Measurements from ENCODE around the gene PNKD.
A peak's percentile ranks its signal among the peaks of the same experiment; 100 is the strongest.

The PNKD gene

GRCh38 chr2:218273908-218274249 is 3.6 kb downstream of the PNKD start:
- DNase-seq, result no peak

GRCh38 chr2:218274586-218274985 is 4.3 kb downstream of the PNKD start:
- DNase-seq, result no peak

- DNase-seq, result no peak
Observed at GRCh38 chr2:218275371-218276072, 5.2 kb downstream of the PNKD start.

GRCh38 chr2:218276986-218277755 is 6.9 kb downstream of the PNKD start:
- no peak for DNase-seq

- DNase-seq, result no peak
Observed at GRCh38 chr2:218277921-218278320, 7.6 kb downstream of the PNKD start.

- no peak for DNase-seq
Observed at GRCh38 chr2:218278531-218279360, 8.4 kb downstream of the PNKD start.

GRCh38 chr2:218280260-218280870 is 10.0 kb downstream of the PNKD start:
- DNase-seq, result no peak

- DNase-seq, result no peak
Observed at GRCh38 chr2:218281449-218281848, 11.1 kb downstream of the PNKD start.

GRCh38 chr2:218282173-218282991 is 12.1 kb downstream of the PNKD start:
- no peak for DNase-seq

GRCh38 chr2:218284106-218284811 is 13.9 kb downstream of the PNKD start:
- DNase-seq, result peak; percentile 74

- peak; percentile 24 for DNase-seq
Observed at GRCh38 chr2:218285604-218286003, 15.3 kb downstream of the PNKD start.

GRCh38 chr2:218286570-218287459 is 16.5 kb downstream of the PNKD start:
- DNase-seq, result peak; percentile 73

GRCh38 chr2:218289639-218290315 is 19.5 kb downstream of the PNKD start:
- DNase-seq, result no peak

GRCh38 chr2:218290316-218291261 is 20.3 kb downstream of the PNKD start:
- peak; percentile 17 for DNase-seq

- DNase-seq, result no peak
Observed at GRCh38 chr2:218291318-218292047, 21.2 kb downstream of the PNKD start.

GRCh38 chr2:218292048-218293014 is 22.0 kb downstream of the PNKD start, which contains the start of gene TMBIM1:
TMBIM1 (minus strand) TSS chr2:218292503; CDS start chr2:218282141, 10,362 bp downstream.
- DNase-seq, result peak; percentile 81
